ENCODE results near the gene F5.
A peak's percentile ranks its signal among the peaks of the same experiment; 100 is the strongest.
"Not testable (repeated sequence)": the region's sequence is repeated elsewhere in the genome, so short reads cannot be mapped to it uniquely, and the experiment has no call there.

F5 gene

DNA sequence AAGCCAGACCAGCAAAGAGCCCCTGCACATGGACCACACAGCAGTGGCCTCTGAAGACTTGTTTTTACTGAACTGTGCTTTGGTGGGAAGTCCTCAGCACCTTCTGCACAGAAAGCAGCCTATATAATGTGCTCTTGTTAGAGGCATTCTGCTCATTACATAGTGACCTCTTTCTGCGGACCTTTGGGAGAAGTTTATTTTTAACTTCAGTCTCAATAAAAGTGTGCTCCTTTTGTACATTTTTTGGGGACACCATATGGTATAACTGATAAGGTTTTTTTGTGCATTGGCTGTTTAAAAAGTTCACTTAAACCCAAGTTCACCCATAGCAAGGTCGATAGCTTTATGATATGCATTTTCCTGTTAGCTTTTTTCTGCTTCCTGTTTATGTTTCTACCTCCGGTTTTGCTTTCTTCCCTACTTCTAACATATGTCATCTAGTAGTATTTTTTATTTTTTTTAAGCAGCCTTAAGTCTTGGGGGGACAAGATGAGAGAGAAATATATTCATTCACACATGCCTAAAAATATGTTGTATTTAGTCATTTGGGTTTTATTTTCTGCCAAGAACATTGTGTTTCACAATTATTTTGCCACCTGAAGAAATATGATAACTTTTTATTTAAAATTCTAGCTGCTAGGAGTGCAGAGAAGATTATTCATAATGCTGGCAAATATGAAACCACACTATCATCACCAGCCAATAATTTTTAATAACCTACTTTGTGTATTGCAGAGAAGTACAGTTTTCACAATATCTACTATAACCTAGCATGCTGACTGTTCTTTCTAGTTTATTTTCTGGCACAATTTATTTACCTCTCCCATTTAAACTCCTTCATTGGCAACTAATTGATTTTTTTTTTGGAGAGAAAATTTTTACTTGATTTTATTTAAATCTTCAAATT is 77.6 kb downstream of the F5 start:
- no peak for FAIRE-seq

GRCh38 chr1:169507413-169507812 is 78.9 kb downstream of the F5 start:
- FAIRE-seq, result no peak

DNA sequence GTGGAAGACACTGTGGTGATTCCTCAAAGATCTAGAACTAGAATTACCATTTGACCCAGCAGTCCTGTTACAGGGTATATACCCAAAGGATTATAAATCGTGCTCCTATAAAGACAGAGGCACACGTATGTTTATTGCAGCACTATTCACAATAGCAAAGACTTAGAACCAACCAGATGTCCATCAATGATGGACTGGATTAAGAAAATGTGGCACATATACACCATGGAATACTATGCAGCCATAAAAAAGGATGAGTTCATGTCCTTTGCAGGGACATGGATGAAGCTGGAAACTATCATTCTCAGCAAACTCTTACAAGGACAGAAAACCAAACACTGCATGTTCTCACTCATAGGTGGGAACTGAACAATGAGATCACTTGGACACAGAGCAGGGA is 82.7 kb downstream of the F5 start:
- not testable (repeated sequence) for FAIRE-seq

DNA sequence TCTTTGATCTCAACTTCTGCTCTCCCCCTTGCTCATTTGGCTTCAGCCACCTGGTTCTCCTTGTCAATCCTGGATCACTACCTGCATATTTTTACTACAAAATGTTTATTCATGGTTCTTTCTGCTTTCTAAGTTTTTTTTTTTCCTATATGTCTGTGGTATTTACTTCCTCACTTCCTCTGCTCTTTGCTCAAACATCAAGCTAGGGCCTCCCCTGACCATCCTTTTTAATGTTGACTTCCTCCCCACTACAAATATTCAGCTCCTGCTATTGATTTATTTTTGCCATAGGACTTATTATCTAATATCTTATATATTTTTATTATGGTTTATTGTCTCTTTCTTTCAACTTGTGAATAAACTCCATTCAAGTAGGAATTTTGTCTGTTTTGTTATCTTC is 86.5 kb downstream of the F5 start:
- FAIRE-seq, result no peak

- FAIRE-seq, result no peak
Measured at GRCh38 chr1:169497317-169497716, 89.0 kb downstream of the F5 start.

DNA sequence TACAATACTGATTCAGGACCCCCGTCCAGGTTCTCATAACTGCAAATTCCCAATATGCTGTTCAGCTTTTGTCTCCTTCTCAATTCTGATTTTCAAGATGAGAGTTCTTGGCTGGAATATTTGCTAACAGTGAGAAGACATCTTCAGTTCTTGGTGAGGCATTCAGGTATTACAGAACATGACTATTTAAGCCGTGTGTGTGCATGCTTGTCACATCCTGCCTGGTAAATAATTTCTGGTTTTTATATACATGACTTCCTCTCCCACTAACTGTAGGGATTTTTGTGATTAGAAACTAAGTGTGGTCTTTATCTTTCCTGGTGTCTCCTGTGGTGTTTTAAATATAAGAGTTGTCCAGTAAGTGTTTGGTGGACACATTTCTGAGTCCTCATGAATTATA is 90.4 kb downstream of the F5 start:
- no peak for FAIRE-seq

DNA sequence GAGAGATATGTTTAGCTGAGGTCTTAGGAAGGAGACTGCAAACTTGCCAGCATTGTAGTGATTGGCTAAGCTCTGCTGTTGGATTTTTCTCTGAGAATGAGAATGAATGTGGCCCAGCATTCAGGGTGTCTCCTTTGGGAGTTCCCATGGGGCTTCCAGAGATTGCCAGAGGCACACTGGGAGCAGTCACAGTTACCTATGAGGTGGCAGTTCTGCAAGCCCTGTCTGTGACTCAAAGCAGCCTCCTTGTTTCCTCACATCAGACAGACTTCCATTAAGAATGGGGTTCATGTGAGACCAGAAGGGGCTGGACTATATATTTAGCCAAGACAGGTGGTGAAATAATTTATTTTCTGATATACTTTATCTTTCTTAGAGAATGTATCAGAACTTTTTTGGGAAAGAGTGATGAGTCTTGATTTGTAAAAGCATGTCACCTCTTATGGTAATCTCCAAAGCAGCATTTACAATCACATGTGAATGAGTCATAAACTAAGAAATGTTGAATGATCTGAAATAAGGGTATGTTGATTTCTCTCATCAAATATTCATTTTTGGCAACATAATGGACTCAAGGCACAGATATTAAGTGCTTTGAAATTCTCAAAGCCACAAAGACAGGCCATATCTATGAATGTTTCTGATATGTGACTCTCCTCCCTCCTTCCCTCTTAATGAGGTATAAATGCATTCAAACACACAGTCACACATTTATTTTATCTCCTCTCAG is 91.1 kb downstream of the F5 start:
- no peak for FAIRE-seq

DNA sequence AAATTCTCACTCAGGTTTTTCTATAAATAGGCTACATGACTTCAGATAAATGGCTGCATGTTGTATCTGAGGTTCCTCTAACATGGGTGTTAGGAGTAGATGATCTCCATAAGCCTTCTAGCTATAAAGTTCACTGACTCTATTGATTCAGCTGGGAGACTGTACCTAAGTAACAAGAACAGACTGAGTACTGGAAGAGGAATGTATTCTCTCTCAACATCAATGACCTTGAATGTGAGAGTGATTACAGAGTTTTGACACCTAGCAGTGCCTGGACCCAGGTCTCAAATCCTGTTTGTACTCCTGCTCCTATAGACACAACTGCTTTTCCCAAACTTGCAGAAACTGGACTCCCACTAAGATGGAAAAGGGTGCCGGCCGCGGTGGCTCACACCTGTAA is 91.9 kb downstream of the F5 start:
- no peak for FAIRE-seq

- FAIRE-seq, result no peak
Measured at GRCh38 chr1:169493251-169493650, 93.0 kb downstream of the F5 start.

GRCh38 chr1:169491845-169492281 is 94.4 kb downstream of the F5 start:
- no peak for FAIRE-seq

- no peak for FAIRE-seq
Measured at GRCh38 chr1:169488157-169488556, 98.1 kb downstream of the F5 start.

DNA sequence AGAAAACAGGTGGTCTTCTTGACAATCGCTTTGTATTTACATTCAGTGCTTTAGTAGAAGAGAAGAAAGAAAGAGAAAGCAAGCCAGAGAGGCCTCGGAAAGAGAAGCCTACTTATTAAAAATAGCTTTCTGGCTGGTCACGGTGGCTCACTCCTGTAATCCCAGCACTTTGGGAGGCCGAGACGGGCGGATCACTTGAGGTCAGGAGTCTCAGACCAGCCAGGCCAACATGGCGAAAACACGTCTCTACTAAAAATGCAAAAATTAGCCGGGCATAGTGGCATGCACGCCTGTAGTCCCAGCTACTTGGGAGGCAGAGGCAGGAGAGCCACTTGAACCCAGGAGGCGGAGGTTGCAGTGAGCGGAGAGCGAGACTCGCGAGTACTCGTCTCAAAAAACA is 98.7 kb downstream of the F5 start:
- no peak for FAIRE-seq

DNA sequence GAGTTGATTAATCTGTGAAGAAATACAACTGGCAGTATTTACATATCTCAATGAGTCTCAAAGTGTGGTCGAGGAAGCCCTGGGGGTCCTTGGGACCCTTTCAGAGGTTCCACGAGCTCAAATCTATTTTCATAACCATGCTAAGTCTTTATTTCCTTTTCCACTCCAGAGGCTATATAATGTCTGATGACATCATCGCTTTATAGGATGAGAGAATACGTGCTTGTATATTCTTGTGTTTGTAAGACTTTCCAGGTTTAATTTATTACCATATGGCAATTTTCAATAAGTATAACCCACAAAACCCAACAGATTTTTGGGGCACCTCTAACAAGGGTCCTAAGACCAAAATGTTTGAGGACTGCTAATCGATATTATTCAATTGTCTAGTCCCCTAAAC is 99.1 kb downstream of the F5 start:
- no peak for FAIRE-seq

DNA sequence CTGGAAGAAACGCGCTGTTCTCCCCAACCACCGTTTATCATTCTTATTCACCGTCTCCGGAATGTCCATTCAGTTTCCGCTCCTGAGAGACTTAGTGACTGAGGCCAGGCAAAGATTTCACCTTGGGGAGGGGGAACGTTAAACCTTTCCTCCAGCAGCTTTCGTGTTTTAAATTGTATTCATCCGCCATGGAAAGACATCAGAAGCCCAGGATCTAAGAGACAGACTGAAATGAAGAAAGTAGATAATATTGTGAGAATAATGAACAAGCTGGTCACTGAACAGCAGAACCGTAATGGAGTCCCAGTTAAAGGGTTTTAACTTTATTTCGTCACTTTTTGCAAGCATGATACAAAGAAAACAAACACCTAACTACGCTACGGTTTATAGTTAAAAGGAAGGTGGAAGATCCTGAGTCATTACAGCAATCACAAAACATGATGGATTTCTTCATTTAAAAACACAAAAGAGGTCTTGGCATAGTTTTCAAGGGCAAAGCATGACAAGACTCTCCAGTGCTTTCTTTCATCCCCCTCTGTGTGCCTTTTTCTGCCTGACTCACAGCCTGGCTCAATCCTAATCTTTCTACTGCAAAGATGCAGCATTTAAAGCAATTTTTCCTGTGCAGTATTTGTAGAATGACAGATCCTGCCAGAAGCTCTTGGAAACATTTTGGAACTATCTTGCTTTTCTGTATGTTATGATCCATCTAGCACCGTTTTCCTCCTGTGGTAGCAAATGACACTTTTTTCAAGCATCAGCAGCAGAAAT is 99.8 kb downstream of the F5 start:
- no peak for FAIRE-seq

DNA sequence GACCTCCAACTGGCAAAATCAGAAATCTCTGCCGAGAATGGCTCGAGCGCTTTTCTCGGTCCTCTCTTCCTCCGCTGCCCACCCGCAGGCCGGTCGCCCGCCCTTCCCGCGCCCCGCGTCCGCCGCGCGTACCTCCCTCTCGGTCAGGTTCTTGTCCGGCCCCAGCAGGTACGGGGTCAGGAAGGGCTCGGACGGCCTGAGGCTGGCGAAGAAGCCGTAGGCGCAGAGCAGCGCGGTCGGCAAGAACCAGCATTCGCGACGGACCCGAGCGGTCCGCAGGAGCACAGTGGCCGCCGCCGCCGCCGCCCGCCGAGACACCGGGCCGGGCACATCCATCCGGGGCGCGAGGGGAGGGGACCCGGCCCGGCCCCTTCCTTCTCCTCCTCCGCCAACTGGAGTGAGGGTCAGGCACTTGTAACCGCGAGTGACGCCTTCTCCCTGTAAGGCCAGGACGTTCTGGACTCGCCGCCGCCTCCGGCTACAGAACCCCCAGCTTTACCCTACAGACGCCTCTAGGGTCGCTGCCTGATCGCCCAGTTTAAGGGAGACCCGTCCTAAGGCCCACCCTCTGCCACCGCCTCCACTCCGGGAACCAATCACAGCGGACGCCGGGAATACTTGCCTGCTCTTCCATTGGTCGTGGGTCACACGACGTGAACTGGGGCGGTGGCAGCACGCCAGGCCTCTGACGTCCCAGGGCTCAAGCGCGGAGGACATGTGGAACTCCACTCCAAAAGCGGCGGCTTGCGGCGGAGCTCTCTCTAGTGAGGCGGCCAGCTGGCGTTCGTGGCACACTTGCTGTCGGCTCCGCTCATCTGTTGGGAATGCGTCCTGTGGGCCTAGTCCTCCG is 100.6 kb downstream of the F5 start, which contains the start of gene SLC19A2:
SLC19A2 (minus strand) TSS at position 514 of the 850 bp plus-strand sequence; CDS start at position 336, 178 bp downstream.
- peak; percentile 96 for FAIRE-seq

- no peak for FAIRE-seq
Measured at GRCh38 chr1:169484683-169485430, 101.4 kb downstream of the F5 start.

DNA sequence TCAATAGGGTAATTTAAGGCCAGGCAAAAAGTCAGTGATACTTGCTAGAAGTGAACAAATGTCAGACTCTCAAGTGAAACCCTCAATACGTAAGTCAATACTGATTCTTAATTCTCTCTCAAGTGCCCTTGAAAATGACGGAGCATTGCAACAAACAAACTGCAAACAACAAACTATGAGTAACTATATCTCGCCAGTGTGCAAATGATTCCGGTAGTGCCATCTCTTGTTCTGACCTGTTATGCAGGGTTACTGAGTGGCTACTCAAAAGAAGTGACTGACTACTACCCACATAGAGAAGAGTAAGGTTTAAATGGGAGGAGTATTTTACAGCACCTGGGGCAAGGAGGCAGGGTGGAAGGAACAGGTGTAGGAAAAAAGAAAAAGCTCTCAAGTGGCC is 102.2 kb downstream of the F5 start:
- no peak for FAIRE-seq

DNA sequence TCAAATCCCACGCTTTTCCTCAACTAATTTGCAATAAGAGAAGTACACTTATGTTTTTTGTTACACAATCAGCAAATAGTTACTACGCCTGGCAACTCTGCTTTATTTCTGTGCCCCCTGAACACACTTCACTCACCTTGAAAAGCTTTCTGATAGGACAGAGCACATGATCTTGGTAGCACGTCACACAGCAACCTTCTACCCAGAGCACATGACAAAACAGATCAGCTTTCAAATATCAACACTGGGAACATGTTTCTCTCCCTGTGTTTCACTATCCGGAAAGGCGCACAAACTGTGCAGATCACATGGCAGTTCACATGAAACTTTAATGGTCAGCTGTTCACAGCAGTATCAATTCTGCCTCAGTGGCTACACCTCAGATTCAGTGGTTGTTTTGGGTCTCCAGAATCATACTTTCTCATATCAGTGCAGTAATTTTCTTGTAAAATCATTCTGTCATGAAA is 102.7 kb downstream of the F5 start:
- no peak for FAIRE-seq

DNA sequence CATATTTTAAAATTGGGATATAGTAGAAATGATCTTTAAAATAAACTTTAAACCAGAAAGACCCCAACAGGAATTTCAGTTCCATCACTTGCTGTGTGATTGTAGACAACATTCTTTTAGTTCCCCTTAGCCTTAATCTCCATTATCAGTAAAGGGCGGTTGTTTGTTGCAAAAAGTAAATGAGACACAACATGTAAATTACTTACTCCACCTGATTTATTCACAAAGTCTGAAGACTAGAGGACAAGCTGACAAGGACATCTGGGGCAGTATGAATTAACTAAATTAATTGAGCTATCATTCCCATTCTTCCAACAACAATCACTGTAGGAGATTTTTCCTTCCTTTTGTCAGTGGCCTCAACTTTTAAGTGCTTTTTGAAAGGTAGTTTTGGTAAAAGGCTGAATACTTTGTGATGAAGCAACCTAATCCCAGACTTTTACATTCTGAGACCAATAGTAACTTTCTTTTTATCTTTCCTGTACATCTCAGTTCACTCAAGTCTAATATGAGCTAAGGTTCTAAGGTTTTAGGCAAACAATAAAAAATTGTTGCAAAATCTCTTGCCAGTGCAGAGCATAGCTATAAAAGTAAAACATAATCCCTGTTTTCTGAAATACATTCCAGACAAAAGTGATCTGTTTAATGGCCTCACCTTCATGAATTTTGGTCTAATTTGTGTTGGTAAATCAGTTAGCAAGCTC is 106.8 kb downstream of the F5 start:
- FAIRE-seq, result no peak

DNA sequence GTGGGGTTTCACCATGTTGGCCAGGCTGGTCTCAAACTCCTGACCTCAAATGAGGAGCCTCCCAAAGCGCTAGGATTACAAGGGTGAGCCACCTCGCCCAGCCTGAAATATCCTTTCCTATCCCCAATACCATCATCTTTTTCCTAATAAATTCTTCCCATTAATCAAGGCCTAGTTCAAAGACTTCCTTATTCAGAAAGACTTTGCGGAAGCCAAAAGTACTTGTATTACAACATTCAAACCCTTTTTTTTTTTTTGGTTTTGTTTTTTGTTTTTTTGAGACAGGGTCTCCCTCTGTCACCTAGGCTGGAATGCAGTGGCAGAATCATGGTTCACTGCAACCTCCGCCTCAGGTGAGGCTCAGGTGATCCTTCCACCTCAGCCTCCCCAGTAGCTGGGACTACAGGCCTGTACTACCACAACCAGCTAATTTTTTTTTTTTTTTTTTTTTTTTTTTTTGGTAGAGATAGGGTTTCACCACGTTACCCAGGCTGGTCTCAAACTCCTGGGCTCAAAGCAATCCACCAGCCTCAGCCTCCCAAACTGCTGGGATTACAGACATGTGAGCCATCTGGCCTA is 108.1 kb downstream of the F5 start:
- no peak for FAIRE-seq

Data from A204.1 (cell line).